Measurements from ENCODE around the gene ECT2. TPM values are rescaled to one million over a fixed set of nuclear protein-coding genes. Genes with fewer than 3 reads are reported as not detected.

Gene ECT2
- total and polyA plus RNA-seq, 2 of the 8 experiments (the other 6 are each of a cell fraction or from before 2014, with no cell fraction given): 19.5 to 88.7 TPM

- TF ChIP-seq MAFK (IDR thresholded peaks at IDR 0.05; ENCODE audit: low read depth, low read length): no peak
- TF ChIP-seq EZH2 (IDR thresholded peaks at IDR 0.05; ENCODE audit: low read depth, low read length, severe bottlenecking): no peak
- no peak for TF ChIP-seq KDM4A (IDR thresholded peaks at IDR 0.05; ENCODE audit: low read depth, low read length, severe bottlenecking)
- TF ChIP-seq TAF1 (IDR thresholded peaks at IDR 0.05; ENCODE audit: low read depth, low read length): no peak
- TF ChIP-seq E2F6 (IDR thresholded peaks at IDR 0.05): peak; percentile 54; the same call in 1 of the 2 replicates
- TF ChIP-seq CHD2 (IDR thresholded peaks at IDR 0.05; ENCODE audit: low read length): no peak
- no peak for TF ChIP-seq RNF2 (IDR thresholded peaks at IDR 0.05; ENCODE audit: borderline replicate concordance, low read depth, low read length, missing control alignments, poor library complexity, severe bottlenecking)
- no peak for TF ChIP-seq EGR1 (IDR thresholded peaks at IDR 0.05; ENCODE audit: borderline replicate concordance, low read depth, low read length)
- no peak for TF ChIP-seq GTF2F1 (IDR thresholded peaks at IDR 0.05; ENCODE audit: borderline replicate concordance, low read depth, low read length)
- TF ChIP-seq SP1 (IDR thresholded peaks at IDR 0.05; ENCODE audit: low read depth, low read length): no peak
- no peak for TF ChIP-seq CTCF (IDR thresholded peaks at IDR 0.05; ENCODE audit: control extremely low read depth in 1 of 3, insufficient read depth in 1 of 3, low read depth in 1 of 3, low read length in 3 of 3)
- TF ChIP-seq NANOG (IDR thresholded peaks at IDR 0.05; ENCODE audit: insufficient read depth, low read depth, low read length, poor library complexity, severe bottlenecking): peak; percentile 46
- TF ChIP-seq HDAC6 (IDR thresholded peaks at IDR 0.05; ENCODE audit: low read depth, low read length): no peak
- TF ChIP-seq NRF1 (IDR thresholded peaks at IDR 0.05; ENCODE audit: low read depth, low read length): no peak
- TF ChIP-seq CHD1 (IDR thresholded peaks at IDR 0.05; ENCODE audit: low read depth, low read length): no peak
- TF ChIP-seq USF2 (IDR thresholded peaks at IDR 0.05; ENCODE audit: low read length): no peak
- no peak for TF ChIP-seq POLR2AphosphoS5 (IDR thresholded peaks at IDR 0.05; ENCODE audit: low read depth, low read length)
- TF ChIP-seq SIRT6 (IDR thresholded peaks at IDR 0.05; ENCODE audit: low read length): no peak
- peak; percentile 86 for TF ChIP-seq TCF12 (IDR thresholded peaks at IDR 0.05; ENCODE audit: low read depth, low read length)
Measured at GRCh38 chr3:172853921-172854666, 103.6 kb downstream of the ECT2 start (continued).
